SK-N-SH (cell line): ENCODE measurements around the gene TECPR2. TPM values are rescaled to one million over a fixed set of nuclear protein-coding genes. Genes with fewer than 3 reads are reported as not detected.

Experiments
- CTCF ChIA-PET: fragments of 300-600, 350-600 bp; formaldehyde crosslinking; extraction: SDS; loops from one replicate; lab custom pipeline; 2021; lab: Yijun Ruan, JAX
- POLR2A ChIA-PET: fragments of 350-600 bp; sonication (Branson Sonifier 250); formaldehyde crosslinking; extraction: SDS; loops from one replicate; lab custom pipeline; 2020; ENCODE audit warnings: antibody characterized with exemption, inconsistent platforms; lab: Yijun Ruan, JAX
- DNase-seq: peaks from one replicate; pipeline ENCODE4 v3.0.0; 2012
- H2AFZ ChIP-seq: fragments of 200-600 bp; sonication (generic); 2 replicates; pipeline ENCODE4 v1.8.1; 2016; ENCODE audit warnings: antibody characterized with exemption, mild to moderate bottlenecking, low read depth
- H3F3A ChIP-seq: fragments of 200-600 bp; sonication (generic); replicated peaks from 2 replicates; pipeline ENCODE3; 2016; ENCODE audit warnings: antibody characterized with exemption, mild to moderate bottlenecking; ENCODE audit not compliant: insufficient read depth
- H3K27ac ChIP-seq, 2 experiments: fragments of 200-500 bp in 1 of 2; fragments of 200-600 bp in 1 of 2; sonication (Bioruptor generic) in 1 of 2; sonication (generic), shearing (Covaris generic) in 1 of 2; 2 replicates each; pipeline versions ENCODE4 v1.5.1 to v1.6.1; 2014 to 2016; ENCODE audit warnings: low read depth in 2 of 2, inconsistent platforms in 1 of 2, low read length in 1 of 2, mild to moderate bottlenecking in 1 of 2, mixed read lengths in 1 of 2
- H3K27me3 ChIP-seq: fragments of 200-600 bp; sonication (generic), shearing (Covaris generic); 2 replicates; pipeline ENCODE4 v1.6.1; 2016; ENCODE audit warnings: mixed run types; ENCODE audit not compliant: insufficient read depth
- H3K36me3 ChIP-seq, 2 experiments: fragments of 200-500 bp in 1 of 2; fragments of 200-600 bp in 1 of 2; sonication (Bioruptor generic) in 1 of 2; sonication (generic) in 1 of 2; replicated peaks in 1 of 2; 2 replicates each; pipeline versions ENCODE3 to v1.5.1; 2014 to 2016; ENCODE audit warnings: low read length in 1 of 2, mild to moderate bottlenecking in 1 of 2; ENCODE audit not compliant: insufficient read depth in 2 of 2, control insufficient read depth in 1 of 2
- H3K4me1 ChIP-seq, 2 experiments: fragments of 200-500 bp in 1 of 2; fragments of 200-600 bp in 1 of 2; sonication (Bioruptor generic) in 1 of 2; sonication (generic), shearing (Covaris generic) in 1 of 2; 2 replicates each; pipeline versions ENCODE4 v1.5.1 to v1.6.1; 2014 to 2016; ENCODE audit warnings: low read depth in 1 of 2, low read length in 1 of 2, mixed run types in 1 of 2; ENCODE audit not compliant: insufficient read depth in 2 of 2, control insufficient read depth in 1 of 2
- H3K4me2 ChIP-seq: fragments of 200-600 bp; sonication (generic), shearing (Covaris generic); 2 replicates; pipeline ENCODE4 v1.6.1; 2017; ENCODE audit warnings: mixed run types
- H3K4me3 ChIP-seq, 2 experiments: fragments of 200-500 bp in 1 of 2; fragments of 200-600 bp in 1 of 2; sonication (Bioruptor generic) in 1 of 2; sonication (generic), shearing (Covaris generic) in 1 of 2; 2 replicates each; pipeline versions ENCODE4 v1.5.1 to v1.8.1; 2014 to 2016; ENCODE audit warnings: low read depth in 2 of 2, inconsistent platforms in 1 of 2, low read length in 1 of 2, mild to moderate bottlenecking in 1 of 2, mixed read lengths in 1 of 2, moderate library complexity in 1 of 2
- H3K79me2 ChIP-seq: fragments of 200-600 bp; sonication (generic); 2 replicates; pipeline ENCODE4 v1.8.1; 2017; ENCODE audit warnings: mild to moderate bottlenecking; ENCODE audit not compliant: insufficient read depth
- H3K9ac ChIP-seq: fragments of 200-600 bp; sonication (generic); 2 replicates; pipeline ENCODE4 v1.6.1; 2017; ENCODE audit warnings: mixed run types
- H3K9me2 ChIP-seq: fragments of 200-600 bp; sonication (generic); 2 replicates; pipeline ENCODE4 v1.6.1; 2017; ENCODE audit warnings: mixed run types
- H3K9me3 ChIP-seq: fragments of 200-600 bp; sonication (generic); 2 replicates; pipeline ENCODE4 v1.6.1; 2017; ENCODE audit warnings: mixed run types, mild to moderate bottlenecking, moderate library complexity
- H4K20me1 ChIP-seq: fragments of 200-600 bp; sonication (generic); 2 replicates; pipeline ENCODE4 v1.6.1; 2017; ENCODE audit warnings: mild to moderate bottlenecking, mixed run types; ENCODE audit not compliant: insufficient read depth
- ELF1 ChIP-seq: IDR thresholded peaks from 2 replicates; pipeline ENCODE4 v1.4.0; 2012
- GATA2 ChIP-seq: sonication (generic); formaldehyde crosslinking; IDR thresholded peaks from 2 replicates; pipeline ENCODE4 v1.5.0; 2020; ENCODE audit warnings: mild to moderate bottlenecking, missing genetic modification reagents
- MXI1 ChIP-seq: IDR thresholded peaks from 2 replicates; pipeline ENCODE4 v1.6.1; 2012; ENCODE audit warnings: mild to moderate bottlenecking, low read depth, low read length, improper control_type of control experiment
- RFX5 ChIP-seq: IDR thresholded peaks from 2 replicates; pipeline ENCODE4 v1.6.1; 2012; ENCODE audit warnings: mild to moderate bottlenecking, improper control_type of control experiment, low read length
- SIN3A ChIP-seq: IDR thresholded peaks from 2 replicates; pipeline ENCODE4 v1.6.1; 2012; ENCODE audit warnings: low read depth, mild to moderate bottlenecking, low read length, moderate library complexity, borderline replicate concordance
- SMC3 ChIP-seq: IDR thresholded peaks from 2 replicates; pipeline ENCODE4 v1.6.1; 2012; ENCODE audit warnings: low read depth, low read length, improper control_type of control experiment
- TCF12 ChIP-seq: IDR thresholded peaks from 2 replicates; pipeline ENCODE4 v1.4.0; 2012
- YY1 ChIP-seq: IDR thresholded peaks from 2 replicates; pipeline ENCODE4 v1.4.0; 2012; ENCODE audit warnings: low read depth, mild to moderate bottlenecking
- WGBS: methylation state at CpG from one replicate; pipeline ENCODE4 v1.1.6; 2017; ENCODE audit warnings: low lambda C conversion rate; 5-methylcytosine and 5-hydroxymethylcytosine counted together
- polyA plus RNA-seq, 3 experiments: library from polyadenylated mRNA; depleted of rRNA; stranded (reverse); fragments of >200 nt; gene quantifications; 2 replicates each; pipeline ENCODE4 v1.2.3, GENCODE V29; 2012
- TF ChIP-seq, protein P1 (sequence below): fragments of 150-350 bp; IDR thresholded peaks from 2 replicates; pipeline ENCODE4 v1.6.1; 2017; ENCODE audit warnings: antibody characterized with exemption, low read length, low read depth, borderline replicate concordance
- TF ChIP-seq, protein P2 (sequence below): fragments of 200-600 bp; sonication (generic); IDR thresholded peaks from 2 replicates; pipeline ENCODE4 v1.6.1; 2017; ENCODE audit warnings: antibody characterized with exemption, mild to moderate bottlenecking, moderate library complexity

TECPR2 gene
- polyA plus RNA-seq, 1 of the 3 experiments (the other 2 are of a cell fraction), result 6.9 TPM

DNA sequence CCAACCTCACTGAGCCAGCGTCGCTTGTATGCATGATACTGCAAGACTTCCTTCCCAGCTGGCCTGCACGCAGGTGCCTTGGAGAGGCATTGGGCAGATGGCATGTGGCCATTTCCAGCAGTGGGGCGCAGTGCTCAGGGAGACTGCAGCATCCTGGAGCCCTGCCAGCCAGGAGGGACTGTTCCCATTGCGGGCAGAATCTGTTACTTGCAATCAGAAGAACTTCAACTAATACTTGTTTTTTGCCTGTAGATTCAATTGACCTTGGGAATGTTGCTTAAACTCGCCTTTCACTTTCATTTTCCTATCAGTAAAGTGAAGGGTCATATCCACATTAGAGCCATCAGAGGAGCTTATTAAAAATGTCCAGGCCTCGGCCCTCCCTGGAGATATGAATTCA is 117.0 kb downstream of the TECPR2 start:
- Histone ChIP-seq H3K27me3 (no peaks in the 10 kb centered on the region), H2AFZ (no peak overlapping the region), H3K4me3 (no peak overlapping the region), H3K79me2 (no peaks in the 10 kb centered on the region), H3K36me3 (no peaks in the 10 kb centered on the region), H4K20me1 (no peaks in the 10 kb centered on the region)
- 78% methylated on average over 6 of the region's 7 CpGs for WGBS
- TF ChIP-seq MXI1 (peak; percentile 32; the same call in 1 of the 2 replicates), SMC3 (no peak)
- TF ChIP-seq, all 33 proteins: peak for 1
- Histone ChIP-seq H3K9ac (no peak overlapping the region), H3K9me2 (no peaks in the 10 kb centered on the region), H3K4me1 (peaks cover 5 to 14% of the 10 kb centered on the region in 2 experiments; a peak in 2 of 4 replicates), H3F3A (no peaks in the 10 kb centered on the region), H3K9me3 (no peaks in the 10 kb centered on the region), H3K27ac (no peak overlapping the region; a peak in 1 of 4 replicates), H3K4me2 (no peak overlapping the region)
- POLR2A ChIA-PET, result interaction anchor here (0.7 kb wide), 1 partner anchor 42 kb away, joined by 3 read pairs; no protein-coding TSS in a partner anchor
- CTCF ChIA-PET, result interaction anchor here (1.0 to 3.8 kb wide), 4 partner anchors 10 to 42 kb away, joined by 3 to 16 read pairs (median 4); no protein-coding TSS in a partner anchor
- peak; percentile 61 for DNase-seq

DNA sequence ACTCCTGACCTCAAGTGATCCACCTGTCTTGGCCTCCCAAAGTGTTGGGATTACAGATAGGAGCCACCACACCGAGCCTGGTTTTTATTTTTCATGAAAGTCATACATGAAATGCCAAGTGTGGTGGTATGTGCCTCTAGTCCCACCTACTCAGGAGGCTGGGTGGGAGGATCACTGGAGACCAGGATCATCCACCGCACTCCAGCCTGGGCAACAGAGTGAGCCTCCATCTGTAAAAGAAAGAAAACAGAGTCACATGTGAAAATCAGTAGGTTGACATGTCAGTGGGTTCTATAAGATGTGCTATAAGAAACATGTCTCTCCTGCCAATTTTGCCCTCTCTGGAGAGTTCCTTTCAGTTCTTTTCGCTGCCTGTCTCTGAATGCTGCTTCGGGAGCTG is 118.6 kb downstream of the TECPR2 start:
- Histone ChIP-seq H3K4me1 (peaks cover 5 to 8% of the 10 kb centered on the region in 2 experiments; a peak in 2 of 4 replicates), H3K9me2 (no peaks in the 10 kb centered on the region), H3K4me2 (no peak overlapping the region), H3K9me3 (no peaks in the 10 kb centered on the region), H3K36me3 (no peaks in the 10 kb centered on the region), H4K20me1 (no peaks in the 10 kb centered on the region), H3K27me3 (no peaks in the 10 kb centered on the region), H3F3A (no peaks in the 10 kb centered on the region), H2AFZ (no peak overlapping the region), H3K27ac (no peak overlapping the region; a peak in 1 of 4 replicates), H3K79me2 (no peaks in the 10 kb centered on the region), H3K9ac (no peak overlapping the region), H3K4me3 (no peak overlapping the region)
- 94% methylated on average over 4 of the region's 4 CpGs for WGBS
- ChIA-PET POLR2A (no interaction called here), CTCF (no interaction called here)
- TF ChIP-seq, protein P1, sequence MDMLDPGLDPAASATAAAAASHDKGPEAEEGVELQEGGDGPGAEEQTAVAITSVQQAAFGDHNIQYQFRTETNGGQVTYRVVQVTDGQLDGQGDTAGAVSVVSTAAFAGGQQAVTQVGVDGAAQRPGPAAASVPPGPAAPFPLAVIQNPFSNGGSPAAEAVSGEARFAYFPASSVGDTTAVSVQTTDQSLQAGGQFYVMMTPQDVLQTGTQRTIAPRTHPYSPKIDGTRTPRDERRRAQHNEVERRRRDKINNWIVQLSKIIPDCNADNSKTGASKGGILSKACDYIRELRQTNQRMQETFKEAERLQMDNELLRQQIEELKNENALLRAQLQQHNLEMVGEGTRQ, result no peak
- no peak for TF ChIP-seq GATA2 (CRISPR knock-in tag)
- TF ChIP-seq ELF1, result no peak
- no peak for TF ChIP-seq TCF12
- TF ChIP-seq YY1, result no peak
- TF ChIP-seq, protein P2, sequence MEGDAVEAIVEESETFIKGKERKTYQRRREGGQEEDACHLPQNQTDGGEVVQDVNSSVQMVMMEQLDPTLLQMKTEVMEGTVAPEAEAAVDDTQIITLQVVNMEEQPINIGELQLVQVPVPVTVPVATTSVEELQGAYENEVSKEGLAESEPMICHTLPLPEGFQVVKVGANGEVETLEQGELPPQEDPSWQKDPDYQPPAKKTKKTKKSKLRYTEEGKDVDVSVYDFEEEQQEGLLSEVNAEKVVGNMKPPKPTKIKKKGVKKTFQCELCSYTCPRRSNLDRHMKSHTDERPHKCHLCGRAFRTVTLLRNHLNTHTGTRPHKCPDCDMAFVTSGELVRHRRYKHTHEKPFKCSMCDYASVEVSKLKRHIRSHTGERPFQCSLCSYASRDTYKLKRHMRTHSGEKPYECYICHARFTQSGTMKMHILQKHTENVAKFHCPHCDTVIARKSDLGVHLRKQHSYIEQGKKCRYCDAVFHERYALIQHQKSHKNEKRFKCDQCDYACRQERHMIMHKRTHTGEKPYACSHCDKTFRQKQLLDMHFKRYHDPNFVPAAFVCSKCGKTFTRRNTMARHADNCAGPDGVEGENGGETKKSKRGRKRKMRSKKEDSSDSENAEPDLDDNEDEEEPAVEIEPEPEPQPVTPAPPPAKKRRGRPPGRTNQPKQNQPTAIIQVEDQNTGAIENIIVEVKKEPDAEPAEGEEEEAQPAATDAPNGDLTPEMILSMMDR, result no peak
- TF ChIP-seq MXI1, result no peak
- no peak for TF ChIP-seq RFX5
- no peak for TF ChIP-seq SIN3A
- DNase-seq, result no peak
